Measurements from ENCODE around the gene MAB21L4. TPM values are rescaled to one million over a fixed set of nuclear protein-coding genes. Genes with fewer than 3 reads are reported as not detected.

MAB21L4 gene
- total and polyA plus RNA-seq, 2 of the 8 experiments (the other 6 are each of a cell fraction or from before 2014, with no cell fraction given) = 0.11 TPM; not detected in 1

GRCh38 chr2:240922982-240923537 lies 27.1 kb upstream of the MAB21L4 start (continued):
- no peak for TF ChIP-seq BACH1 (IDR thresholded peaks at IDR 0.05; ENCODE audit: low read length)

Measured in H1 (cell line).